HepG2 (cell line): ENCODE results near the gene ANTKMT. TPM values are rescaled to one million over a fixed set of nuclear protein-coding genes. Genes with fewer than 3 reads are reported as not detected.

Experiments
- ATAC-seq: fragments of 200-7000 bp; cut with Tn5 transposase; 3 replicates; pipeline ENCODE4 v1.9.1; 2020; ENCODE audit warnings: mild to moderate bottlenecking, moderate library complexity
- BruUV-seq: library from RNA; stranded (reverse); fragments of 400-500 nt; replicated peaks from 2 replicates; lab custom pipeline; 2021; lab: Mats Ljungman, UMichigan
- CTCF ChIA-PET: fragments of 300-600 bp; formaldehyde crosslinking; extraction: SDS; loops from one replicate; lab custom pipeline; 2021; ENCODE audit warnings: low total read pairs, inconsistent platforms, low intra/inter-chr PET ratio; lab: Yijun Ruan, JAX
- POLR2A ChIA-PET: fragments of 350-600 bp; sonication (Branson Sonifier 250); formaldehyde crosslinking; loops from one replicate; lab custom pipeline; 2020; ENCODE audit warnings: antibody characterized with exemption, inconsistent platforms; lab: Yijun Ruan, JAX
- DNase-seq: peaks from one replicate; pipeline ENCODE4 v3.0.0-alpha.2; 2015; ENCODE audit warnings: low spot score
- FAIRE-seq: peaks from 3 replicates; lab custom pipeline; 2011; peaks lifted over from hg19 to GRCh38; lab: Jason Lieb, UNC
- H2AFZ ChIP-seq: one replicate; pipeline ENCODE4 v1.6.1; 2011; ENCODE audit warnings: low read length, inconsistent platforms
- H3K27ac ChIP-seq: fragments of 300-600 bp; 3 replicates; pipeline ENCODE4 v1.8.0; 2011; ENCODE audit warnings: mixed run types, mild to moderate bottlenecking, mixed read lengths, low read length, inconsistent platforms; ENCODE audit not compliant: insufficient read depth; ENCODE audit errors: extremely low read length
- H3K27me3 ChIP-seq, 2 experiments: fragments of 200-600 bp in 1 of 2; 2 replicates in 1 of 2; 3 replicates in 1 of 2; pipeline versions ENCODE4 v1.6.0 to v1.8.0; 2011; ENCODE audit warnings: low read length in 2 of 2, mild to moderate bottlenecking in 2 of 2, moderate library complexity in 2 of 2, inconsistent platforms in 1 of 2; ENCODE audit not compliant: insufficient read depth in 2 of 2, control insufficient read depth in 1 of 2
- H3K36me3 ChIP-seq, 2 experiments: fragments of 200-600 bp in 1 of 2; replicated peaks in 1 of 2; 2 replicates in 1 of 2; 3 replicates in 1 of 2; pipeline versions ENCODE4 v1.5.1 to v1.8.0; 2011; ENCODE audit warnings: low read length in 2 of 2, inconsistent platforms in 1 of 2; ENCODE audit not compliant: insufficient read depth in 2 of 2, control insufficient read depth in 1 of 2
- H3K4me1 ChIP-seq: 2 replicates; pipeline ENCODE4 v1.5.1; 2012; ENCODE audit warnings: low read length, inconsistent platforms; ENCODE audit not compliant: insufficient read depth
- H3K4me2 ChIP-seq: 2 replicates; pipeline ENCODE4 v1.6.0; 2011; ENCODE audit warnings: low read depth, low read length, inconsistent platforms
- H3K4me3 ChIP-seq, 3 experiments: fragments of 200-600 bp in 1 of 3; sonication (generic), shearing (Covaris generic) in 1 of 3; replicated peaks in 1 of 3; 2 replicates each; pipeline ENCODE4 v1.5.1; 2011 to 2016; ENCODE audit warnings: low read length in 3 of 3, inconsistent platforms in 2 of 3, low read depth in 2 of 3, mild to moderate bottlenecking in 2 of 3, control low read depth in 1 of 3, mixed read lengths in 1 of 3; ENCODE audit not compliant: insufficient read depth in 1 of 3
- H3K79me2 ChIP-seq: one replicate; pipeline ENCODE4 v1.6.1; 2011; ENCODE audit warnings: low read length, inconsistent platforms; ENCODE audit not compliant: insufficient read depth
- H3K9ac ChIP-seq: 2 replicates; pipeline ENCODE4 v1.6.0; 2011; ENCODE audit warnings: mild to moderate bottlenecking, low read depth, low read length, inconsistent platforms; ENCODE audit not compliant: insufficient read depth
- H3K9me3 ChIP-seq: 2 replicates; pipeline ENCODE4 v1.5.1; 2012; ENCODE audit warnings: mild to moderate bottlenecking, low read length
- H4K20me1 ChIP-seq: 2 replicates; pipeline ENCODE4 v1.6.0; 2011; ENCODE audit warnings: inconsistent platforms, mild to moderate bottlenecking, low read length, moderate library complexity; ENCODE audit not compliant: insufficient read depth
- NCOA2 ChIP-seq: sonication (generic); formaldehyde crosslinking; IDR thresholded peaks from 2 replicates; pipeline ENCODE4 v1.8.0; 2022; ENCODE audit warnings: inconsistent platforms
- SALL2 ChIP-seq: sonication (generic); formaldehyde crosslinking; IDR thresholded peaks from 2 replicates; pipeline ENCODE4 v1.8.1; 2023; ENCODE audit warnings: mild to moderate bottlenecking, missing genetic modification reagents, inconsistent platforms
- WGBS: methylation state at CpG from one replicate; pipeline ENCODE4 v1.1.6; 2017; ENCODE audit warnings: low lambda C conversion rate; 5-methylcytosine and 5-hydroxymethylcytosine counted together
- in situ Hi-C: cut with HindIII; loops from 2 replicates; pipeline ENCODE4 v1.10.0; 2017; ENCODE audit warnings: low pct_unique_long_range_greater_than_20kb; ENCODE audit not compliant: extremely low pct_ligation_motif_present
- intact Hi-C: fragments of 100-400 bp; cut with micrococcal nuclease; formaldehyde crosslinking; loops from one replicate; pipeline ENCODE4 v1.10.0; 2022; ENCODE audit not compliant: unreplicated experiment
- polyA plus RNA-seq, 8 experiments: library from polyadenylated mRNA; depleted of rRNA in 3 of 8; stranded (reverse) in 7 of 8; unstranded in 1 of 8; fragments of >200 nt; fragmentation: Illumina TruSeq in 4 of 8; extraction: Trizol in 4 of 8; gene quantifications; 2 replicates each; pipeline versions ENCODE4 v1.2.1 to v1.2.3, GENCODE V29; 2011 to 2016; ENCODE audit warnings: low read depth in 4 of 8, missing spikeins in 1 of 8, mixed read lengths in 1 of 8; ENCODE audit not compliant: insufficient read depth in 1 of 8
- total RNA-seq, 5 experiments: library from RNA; depleted of rRNA; stranded (reverse); fragments of >200 nt; fragmentation: Illumina TruSeq; extraction: Trizol; gene quantifications; 2 replicates each; pipeline ENCODE4 v1.2.3, GENCODE V29; 2016; ENCODE audit warnings: low read depth in 1 of 5
- TF ChIP-seq, protein P1 (sequence below): sonication (generic); formaldehyde crosslinking; IDR thresholded peaks from 2 replicates; pipeline ENCODE4 v1.4.0; 2020; ENCODE audit warnings: missing genetic modification reagents

ANTKMT gene
- total and polyA plus RNA-seq, 2 of the 13 experiments (the other 11 are each of a cell fraction or from before 2014, with no cell fraction given): 7.5 to 47.8 TPM

DNA sequence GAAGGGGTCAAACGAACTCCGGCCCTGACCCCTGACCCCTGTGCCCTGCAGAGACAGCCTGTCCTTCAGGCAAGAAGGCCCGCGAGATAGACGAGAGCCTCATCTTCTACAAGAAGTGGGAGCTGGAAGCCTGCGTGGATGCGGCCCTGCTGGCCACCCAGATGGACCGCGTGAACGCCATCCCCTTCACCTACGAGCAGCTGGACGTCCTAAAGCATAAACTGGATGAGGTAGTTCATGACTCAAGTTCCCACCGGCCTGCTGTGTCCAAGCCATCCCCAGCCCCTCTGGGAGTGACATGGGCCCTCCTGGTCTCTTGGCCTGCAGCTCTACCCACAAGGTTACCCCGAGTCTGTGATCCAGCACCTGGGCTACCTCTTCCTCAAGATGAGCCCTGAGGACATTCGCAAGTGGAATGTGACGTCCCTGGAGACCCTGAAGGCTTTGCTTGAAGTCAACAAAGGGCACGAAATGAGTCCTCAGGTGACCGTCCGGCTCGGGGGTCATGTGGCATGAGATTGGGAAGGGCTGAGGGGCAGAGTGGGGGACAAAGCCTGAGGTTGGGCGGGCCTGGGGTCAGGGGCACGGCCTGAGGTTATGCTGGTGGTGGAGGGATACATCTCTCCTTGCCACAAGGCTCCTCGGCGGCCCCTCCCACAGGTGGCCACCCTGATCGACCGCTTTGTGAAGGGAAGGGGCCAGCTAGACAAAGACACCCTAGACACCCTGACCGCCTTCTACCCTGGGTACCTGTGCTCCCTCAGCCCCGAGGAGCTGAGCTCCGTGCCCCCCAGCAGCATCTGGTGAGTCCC is 45.3 kb downstream of the ANTKMT start:
- intact Hi-C loops: no loop called here
- WGBS: 58% methylated on average over 18 of the region's 29 CpGs

More for the DNA sequence above, 45.3 kb downstream of the ANTKMT start:
- H3K4me1 ChIP-seq: peaks cover 14% of the 10 kb centered on the region
- ATAC-seq: no peak
- H3K4me3 ChIP-seq: no peak overlapping the region
- no peak overlapping the region for H3K27ac ChIP-seq
- in situ Hi-C loops: no loop called here
- DNase-seq: no peak
- FAIRE-seq: no peak
- H4K20me1 ChIP-seq: no peaks in the 10 kb centered on the region
- BruUV-seq: no TSS peak
- H3K9ac ChIP-seq: no peak overlapping the region
- no peak for TF ChIP-seq SALL2
- TF ChIP-seq, protein P1, sequence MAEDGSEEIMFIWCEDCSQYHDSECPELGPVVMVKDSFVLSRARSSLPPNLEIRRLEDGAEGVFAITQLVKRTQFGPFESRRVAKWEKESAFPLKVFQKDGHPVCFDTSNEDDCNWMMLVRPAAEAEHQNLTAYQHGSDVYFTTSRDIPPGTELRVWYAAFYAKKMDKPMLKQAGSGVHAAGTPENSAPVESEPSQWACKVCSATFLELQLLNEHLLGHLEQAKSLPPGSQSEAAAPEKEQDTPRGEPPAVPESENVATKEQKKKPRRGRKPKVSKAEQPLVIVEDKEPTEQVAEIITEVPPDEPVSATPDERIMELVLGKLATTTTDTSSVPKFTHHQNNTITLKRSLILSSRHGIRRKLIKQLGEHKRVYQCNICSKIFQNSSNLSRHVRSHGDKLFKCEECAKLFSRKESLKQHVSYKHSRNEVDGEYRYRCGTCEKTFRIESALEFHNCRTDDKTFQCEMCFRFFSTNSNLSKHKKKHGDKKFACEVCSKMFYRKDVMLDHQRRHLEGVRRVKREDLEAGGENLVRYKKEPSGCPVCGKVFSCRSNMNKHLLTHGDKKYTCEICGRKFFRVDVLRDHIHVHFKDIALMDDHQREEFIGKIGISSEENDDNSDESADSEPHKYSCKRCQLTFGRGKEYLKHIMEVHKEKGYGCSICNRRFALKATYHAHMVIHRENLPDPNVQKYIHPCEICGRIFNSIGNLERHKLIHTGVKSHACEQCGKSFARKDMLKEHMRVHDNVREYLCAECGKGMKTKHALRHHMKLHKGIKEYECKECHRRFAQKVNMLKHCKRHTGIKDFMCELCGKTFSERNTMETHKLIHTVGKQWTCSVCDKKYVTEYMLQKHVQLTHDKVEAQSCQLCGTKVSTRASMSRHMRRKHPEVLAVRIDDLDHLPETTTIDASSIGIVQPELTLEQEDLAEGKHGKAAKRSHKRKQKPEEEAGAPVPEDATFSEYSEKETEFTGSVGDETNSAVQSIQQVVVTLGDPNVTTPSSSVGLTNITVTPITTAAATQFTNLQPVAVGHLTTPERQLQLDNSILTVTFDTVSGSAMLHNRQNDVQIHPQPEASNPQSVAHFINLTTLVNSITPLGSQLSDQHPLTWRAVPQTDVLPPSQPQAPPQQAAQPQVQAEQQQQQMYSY: no peak
- no peak for TF ChIP-seq NCOA2 (CRISPR knock-in tag)
- no peaks in the 10 kb centered on the region for H3K79me2 ChIP-seq
- H3K36me3 ChIP-seq: no peaks in the 10 kb centered on the region
- no peak overlapping the region for H2AFZ ChIP-seq
- H3K9me3 ChIP-seq: no peaks in the 10 kb centered on the region
- CTCF ChIA-PET: no interaction called here
- H3K4me2 ChIP-seq: no peak overlapping the region
- POLR2A ChIA-PET: no interaction called here
- H3K27me3 ChIP-seq: peaks cover 0 to 2% of the 10 kb centered on the region in 2 experiments; a peak in 2 of 5 replicates
